ENCODE results near the gene IRF2BPL. TPM values are rescaled to one million over a fixed set of nuclear protein-coding genes. Genes with fewer than 3 reads are reported as not detected.

Gene IRF2BPL
- total RNA-seq, 2 experiments from 2014 or later = 38.5 to 41.0 TPM

DNA sequence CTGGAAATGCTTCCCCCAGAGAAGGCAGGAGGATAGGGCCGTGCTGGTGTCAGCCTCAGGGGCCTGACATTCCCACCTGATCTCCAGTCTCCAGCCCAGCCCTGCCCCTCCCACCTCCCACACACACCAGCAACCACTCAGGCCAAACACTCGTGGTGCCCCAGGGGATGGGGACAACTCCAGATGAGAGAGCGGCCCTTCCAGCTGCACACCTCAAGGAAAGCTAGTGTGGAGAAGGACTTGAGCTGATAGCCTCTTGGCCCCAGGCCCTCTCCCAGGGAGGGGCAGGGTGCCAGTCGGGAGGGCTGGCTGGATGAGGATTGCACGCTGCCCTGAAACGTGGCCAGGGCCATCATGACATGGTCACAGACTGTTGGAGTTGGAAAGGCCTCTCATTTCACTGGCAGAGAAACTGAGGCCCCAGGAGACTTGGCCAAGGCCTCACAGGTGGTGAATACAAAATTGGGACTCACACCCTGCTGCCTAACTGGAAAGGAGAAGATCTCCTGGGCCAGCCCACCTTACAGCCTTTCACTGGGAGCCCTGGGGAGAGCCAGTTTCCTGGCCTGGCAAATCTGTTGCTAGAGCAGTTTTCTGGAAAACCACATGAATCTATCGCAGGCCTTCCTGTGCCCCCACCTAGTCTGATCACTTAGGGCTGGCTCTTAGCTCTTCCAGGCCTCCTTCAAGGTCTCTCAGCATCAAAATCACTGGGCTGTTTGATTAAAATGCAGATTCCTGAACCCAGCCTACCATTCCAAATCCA is 52.1 kb downstream of the IRF2BPL start:
- Mint-ChIP-seq H3K9me3 (peaks cover 5% of the 10 kb centered on the region), H3K4me3 (no peak overlapping the region), H3K27ac (peak overlapping the region; percentile 54)

DNA sequence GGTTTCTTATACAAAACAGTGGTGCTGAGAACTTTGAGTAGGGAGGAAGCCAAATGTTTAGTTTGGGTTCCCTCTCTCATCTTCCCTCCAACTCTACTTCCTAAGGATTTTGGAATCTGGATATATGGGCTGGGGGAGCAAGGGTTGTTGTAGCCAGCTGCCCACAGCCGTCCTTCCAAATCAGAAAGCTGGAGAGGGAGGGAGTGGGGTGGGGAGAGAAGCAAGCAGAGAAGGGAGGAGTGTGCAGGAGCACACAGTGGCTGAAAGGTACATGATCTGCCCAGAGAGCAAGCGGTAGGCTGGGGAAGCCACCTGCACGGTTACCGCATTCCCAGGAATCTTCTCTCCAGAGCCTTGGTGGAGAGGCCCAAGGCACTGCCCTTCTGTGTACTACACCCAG is 52.7 kb downstream of the IRF2BPL start:
- peaks cover 30% of the 10 kb centered on the region for H3K4me1 Mint-ChIP-seq
- H3K27me3 Mint-ChIP-seq = no peaks in the 10 kb centered on the region
- no peaks in the 10 kb centered on the region for H3K36me3 Mint-ChIP-seq
- no peak overlapping the region for H3K27ac Mint-ChIP-seq
- POLR2A ChIA-PET = interaction anchor here (2.0 to 3.2 kb wide), 2 partner anchors 14 kb away, joined by 7 to 39 read pairs; no protein-coding TSS in a partner anchor
- no peak for DNase-seq
- no peak overlapping the region for H3K4me3 Mint-ChIP-seq
- H3K9me3 Mint-ChIP-seq = no peaks in the 10 kb centered on the region
- ATAC-seq (ENCODE audit: low read depth) = no peak

More for the DNA sequence above, 52.1 kb downstream of the IRF2BPL start:
- ATAC-seq (ENCODE audit: low read depth) = no peak
- Mint-ChIP-seq H3K27me3 (no peaks in the 10 kb centered on the region), H3K4me1 (peaks cover 30% of the 10 kb centered on the region), H3K36me3 (peaks cover 3% of the 10 kb centered on the region)
- DNase-seq = no peak
- POLR2A ChIA-PET = interaction anchor here (0.6 to 3.2 kb wide), 5 partner anchors 10 to 71 kb away, joined by 3 to 39 read pairs (median 4); partner anchors contain the start of gene IRF2BPL

GRCh38 chr14:76975051-76975450 is 53.5 kb downstream of the IRF2BPL start:
- no peaks in the 10 kb centered on the region for H3K9me3 Mint-ChIP-seq
- no peaks in the 10 kb centered on the region for H3K27me3 Mint-ChIP-seq
- POLR2A ChIA-PET = interaction anchor here (0.9 to 2.0 kb wide), 2 partner anchors 13 to 52 kb away, joined by 4 to 7 read pairs; no protein-coding TSS in a partner anchor
- no peak overlapping the region for H3K4me3 Mint-ChIP-seq
- ATAC-seq (ENCODE audit: low read depth) = no peak
- H3K27ac Mint-ChIP-seq = no peak overlapping the region
- H3K4me1 Mint-ChIP-seq = peaks cover 30% of the 10 kb centered on the region
- DNase-seq = no peak
- no peaks in the 10 kb centered on the region for H3K36me3 Mint-ChIP-seq

Other genes with a start within 250 kb of the IRF2BPL start
- gene ANGEL1, start 215.8 kb downstream of the IRF2BPL start, total RNA-seq = 10 to 100 TPM; 15.4 to 17.3 TPM
- not detected for gene LRRC74A, start 202.3 kb downstream of the IRF2BPL start, total RNA-seq
- 10 to 100 TPM; 14.0 to 14.5 TPM for gene CIPC, start 69.5 kb upstream of the IRF2BPL start, total RNA-seq
- not detected for gene ZDHHC22, start 113.1 kb upstream of the IRF2BPL start, total RNA-seq
- 1 to 10 TPM in 1 of 2 experiments, under 1 TPM in 1; 0.48 to 1.4 TPM for gene TMEM63C, start 153.1 kb upstream of the IRF2BPL start, total RNA-seq
- gene NGB, start 242.5 kb upstream of the IRF2BPL start, total RNA-seq = not detected